Measurements from ENCODE around the gene ACTN4. TPM values are rescaled to one million over a fixed set of nuclear protein-coding genes. Genes with fewer than 3 reads are reported as not detected.
A peak's percentile ranks its signal among the peaks of the same experiment; 100 is the strongest.

ACTN4 gene
- total and polyA plus RNA-seq, 2 donors (not counting 1 experiment from before 2014, with no cell fraction given): 108 to 164 TPM

DNA sequence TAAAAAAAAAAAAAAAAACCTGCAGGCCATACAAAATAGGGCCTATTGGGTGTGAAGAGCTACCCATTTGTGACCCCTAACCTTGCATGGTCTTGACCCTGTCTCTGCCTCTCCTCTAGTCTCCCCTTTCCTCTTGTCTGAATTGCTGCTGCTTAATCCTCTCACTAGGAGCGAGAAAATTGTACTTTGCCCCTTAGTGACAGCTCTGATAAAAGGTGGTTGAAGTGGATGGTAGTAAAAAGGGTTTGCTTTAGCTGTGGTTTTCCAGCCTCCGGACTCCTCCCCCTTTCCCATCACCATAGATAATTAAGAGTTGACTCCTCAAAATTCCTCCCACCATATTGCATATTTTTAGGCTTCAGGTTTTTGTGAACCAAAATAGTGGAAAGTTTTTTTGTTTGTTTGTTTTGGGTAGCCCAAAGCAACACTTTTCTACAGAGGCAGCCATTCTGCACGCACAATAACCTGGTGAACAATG, 23.5 kb downstream of the ACTN4 start:
- Mint-ChIP-seq H3K27me3 (no peaks in the 10 kb centered on the region), H3K9me3 (ENCODE audit: insufficient read depth) (no peaks in the 10 kb centered on the region), H3K27ac (peak overlapping the region; percentile 10), H3K4me1 (peaks cover 76% of the 10 kb centered on the region), H3K4me3 (no peak overlapping the region)
- POLR2A ChIA-PET: no interaction called here
- intact Hi-C loops (cut with micrococcal nuclease): no loop called here
- Histone ChIP-seq H3K9ac (ENCODE audit: low read length) (no peak overlapping the region), H3K36me3 (replicated peaks in 1 of 2; ENCODE audit: control extremely low read depth in 1 of 2, control insufficient read depth in 1 of 2, extremely low read depth in 1 of 2, insufficient read depth in 2 of 2, low read length in 1 of 2) (no peaks in the 10 kb centered on the region), H4K20me1 (ENCODE audit: control insufficient read depth, insufficient read depth, low read length, poor library complexity, severe bottlenecking) (peaks cover 16% of the 10 kb centered on the region), H3K4me2 (replicated peaks; ENCODE audit: low read depth, low read length, poor library complexity, severe bottlenecking) (no peak overlapping the region), H3K27ac (ENCODE audit: low read length in 2 of 2) (no peak overlapping the region), H3K9me3 (ENCODE audit: control extremely low read depth in 1 of 3, control insufficient read depth in 2 of 3, insufficient read depth in 1 of 3, low read length in 2 of 3) (no peaks in the 10 kb centered on the region), H3K79me2 (ENCODE audit: control insufficient read depth, insufficient read depth, low read length) (peaks cover 95% of the 10 kb centered on the region), H3K27me3 (replicated peaks in 1 of 4; ENCODE audit: control extremely low read depth in 1 of 4, control insufficient read depth in 3 of 4, insufficient read depth in 4 of 4, low read length in 3 of 4) (no peaks in the 10 kb centered on the region), H3K4me3 (ENCODE audit: control extremely low read depth in 1 of 5, extremely low read depth in 1 of 5, insufficient read depth in 1 of 5, low read depth in 2 of 5, low read length in 4 of 5) (no peak overlapping the region), H3K4me1 (ENCODE audit: control insufficient read depth in 2 of 2, insufficient read depth in 2 of 2, low read length in 2 of 2) (peaks cover 54 to 70% of the 10 kb centered on the region in 2 donors), H2AFZ (ENCODE audit: insufficient read depth, low read depth, low read length, poor library complexity, severe bottlenecking) (no peak overlapping the region)
- no peak for TF ChIP-seq EZH2 (IDR thresholded peaks at IDR 0.05; ENCODE audit: borderline replicate concordance, insufficient read depth, low read depth, low read length, poor library complexity, severe bottlenecking)
- TF ChIP-seq, protein P1, sequence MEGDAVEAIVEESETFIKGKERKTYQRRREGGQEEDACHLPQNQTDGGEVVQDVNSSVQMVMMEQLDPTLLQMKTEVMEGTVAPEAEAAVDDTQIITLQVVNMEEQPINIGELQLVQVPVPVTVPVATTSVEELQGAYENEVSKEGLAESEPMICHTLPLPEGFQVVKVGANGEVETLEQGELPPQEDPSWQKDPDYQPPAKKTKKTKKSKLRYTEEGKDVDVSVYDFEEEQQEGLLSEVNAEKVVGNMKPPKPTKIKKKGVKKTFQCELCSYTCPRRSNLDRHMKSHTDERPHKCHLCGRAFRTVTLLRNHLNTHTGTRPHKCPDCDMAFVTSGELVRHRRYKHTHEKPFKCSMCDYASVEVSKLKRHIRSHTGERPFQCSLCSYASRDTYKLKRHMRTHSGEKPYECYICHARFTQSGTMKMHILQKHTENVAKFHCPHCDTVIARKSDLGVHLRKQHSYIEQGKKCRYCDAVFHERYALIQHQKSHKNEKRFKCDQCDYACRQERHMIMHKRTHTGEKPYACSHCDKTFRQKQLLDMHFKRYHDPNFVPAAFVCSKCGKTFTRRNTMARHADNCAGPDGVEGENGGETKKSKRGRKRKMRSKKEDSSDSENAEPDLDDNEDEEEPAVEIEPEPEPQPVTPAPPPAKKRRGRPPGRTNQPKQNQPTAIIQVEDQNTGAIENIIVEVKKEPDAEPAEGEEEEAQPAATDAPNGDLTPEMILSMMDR (IDR thresholded peaks at IDR 0.05): no peak
- DNase-seq (no peak), ATAC-seq (ENCODE audit: low read depth) (no peak)
- CTCF ChIA-PET: interaction anchor here (0.7 to 1.3 kb wide), 2 partner anchors 36 to 268 kb away, joined by 3 to 6 read pairs; partner anchors contain the start of gene FAM98C
- WGBS (ENCODE audit: insufficient coverage): no CpG with 5 or more reads among the region's 3 CpGs

DNA sequence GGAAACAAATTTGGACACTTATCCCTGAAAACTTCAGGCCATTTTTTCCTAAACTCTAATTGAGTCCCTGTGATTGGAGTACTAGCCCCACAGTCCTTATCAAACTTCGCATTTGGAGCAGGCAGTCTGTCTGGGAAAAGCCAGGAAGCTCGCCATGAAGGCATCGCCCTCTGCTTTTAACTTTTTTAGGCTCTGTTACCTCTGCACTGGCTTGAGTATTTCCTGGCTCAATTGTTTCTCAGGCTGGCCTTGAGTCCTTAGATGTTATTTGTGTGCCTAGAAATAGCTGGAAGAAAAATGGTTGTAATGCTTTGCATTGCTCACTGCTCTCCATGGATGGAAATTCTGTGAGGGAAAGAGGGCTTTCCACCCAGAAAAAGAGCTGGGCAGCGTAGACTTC, 24.2 kb downstream of the ACTN4 start:
- Histone ChIP-seq H3K79me2 (ENCODE audit: control insufficient read depth, insufficient read depth, low read length) (peaks cover 95% of the 10 kb centered on the region), H3K4me1 (ENCODE audit: control insufficient read depth in 2 of 2, insufficient read depth in 2 of 2, low read length in 2 of 2) (peaks cover 54 to 70% of the 10 kb centered on the region in 2 donors), H3K4me2 (replicated peaks; ENCODE audit: low read depth, low read length, poor library complexity, severe bottlenecking) (no peak overlapping the region), H3K9ac (ENCODE audit: low read length) (no peak overlapping the region), H3K36me3 (replicated peaks in 1 of 2; ENCODE audit: control extremely low read depth in 1 of 2, control insufficient read depth in 1 of 2, extremely low read depth in 1 of 2, insufficient read depth in 2 of 2, low read length in 1 of 2) (no peaks in the 10 kb centered on the region), H3K27ac (ENCODE audit: low read length in 2 of 2) (no peak overlapping the region), H4K20me1 (ENCODE audit: control insufficient read depth, insufficient read depth, low read length, poor library complexity, severe bottlenecking) (peaks cover 23% of the 10 kb centered on the region), H2AFZ (ENCODE audit: insufficient read depth, low read depth, low read length, poor library complexity, severe bottlenecking) (no peak overlapping the region), H3K4me3 (ENCODE audit: control extremely low read depth in 1 of 5, extremely low read depth in 1 of 5, insufficient read depth in 1 of 5, low read depth in 2 of 5, low read length in 4 of 5) (no peak overlapping the region), H3K27me3 (replicated peaks in 1 of 4; ENCODE audit: control extremely low read depth in 1 of 4, control insufficient read depth in 3 of 4, insufficient read depth in 4 of 4, low read length in 3 of 4) (no peaks in the 10 kb centered on the region), H3K9me3 (ENCODE audit: control extremely low read depth in 1 of 3, control insufficient read depth in 2 of 3, insufficient read depth in 1 of 3, low read length in 2 of 3) (no peaks in the 10 kb centered on the region)
- Mint-ChIP-seq H3K9me3 (ENCODE audit: insufficient read depth) (no peaks in the 10 kb centered on the region), H3K27me3 (no peaks in the 10 kb centered on the region), H3K4me3 (no peak overlapping the region), H3K4me1 (peaks cover 75% of the 10 kb centered on the region), H3K27ac (peak overlapping the region; percentile 2)
- no peak for TF ChIP-seq EZH2 (IDR thresholded peaks at IDR 0.05; ENCODE audit: borderline replicate concordance, insufficient read depth, low read depth, low read length, poor library complexity, severe bottlenecking)
- TF ChIP-seq, protein P1 (IDR thresholded peaks at IDR 0.05): no peak
- CTCF ChIA-PET: interaction anchor here (1.3 kb wide), 1 partner anchor 37 kb away, joined by 6 read pairs; no protein-coding TSS in a partner anchor
- intact Hi-C loops (cut with micrococcal nuclease): no loop called here
- 100% methylated on average over 3 of the region's 4 CpGs for WGBS (ENCODE audit: insufficient coverage)
- ATAC-seq (ENCODE audit: low read depth): no peak
- POLR2A ChIA-PET: no interaction called here
- no peak for DNase-seq

All from B cell (primary cell).